GM12878 (cell line): ENCODE measurements around the gene ANTXR1.

ENCODE experiments used
- HDAC2 ChIP-seq: fragments of 200-600 bp; sonication (generic); IDR thresholded peaks from 2 replicates; pipeline ENCODE4 v1.6.1; 2017
- MTA2 ChIP-seq: fragments of 450-650 bp; IDR thresholded peaks from 2 replicates; pipeline ENCODE4 v1.6.1; 2016; ENCODE audit warnings: low read depth, mild to moderate bottlenecking, moderate library complexity
- NFXL1 ChIP-seq: fragments of 450-650 bp; IDR thresholded peaks from 2 replicates; pipeline ENCODE4 v1.6.1; 2017; ENCODE audit warnings: antibody characterized with exemption, mild to moderate bottlenecking, borderline replicate concordance
- SPI1 ChIP-seq: IDR thresholded peaks from 2 replicates; pipeline ENCODE4 v1.6.1; 2011; ENCODE audit warnings: low read depth, mild to moderate bottlenecking, low read length, moderate library complexity, borderline replicate concordance; ENCODE audit not compliant: insufficient read depth
- TF ChIP-seq, protein P1 (sequence below): IDR thresholded peaks from 2 replicates; pipeline ENCODE4 v1.6.1; 2011; ENCODE audit warnings: low read depth, mild to moderate bottlenecking, low read length, moderate library complexity, borderline replicate concordance; ENCODE audit errors: extremely low read depth
- TF ChIP-seq, protein P2 (sequence below), 3 experiments: IDR thresholded peaks in 2 of 3; conservative IDR thresholded peaks in 1 of 3; 2 replicates each; pipeline ENCODE4 v1.5.1; 2011; ENCODE audit warnings: low read depth in 3 of 3, low read length in 3 of 3, mild to moderate bottlenecking in 3 of 3, control low read depth in 2 of 3, moderate library complexity in 2 of 3, inconsistent platforms in 1 of 3, mixed read lengths in 1 of 3; ENCODE audit not compliant: control insufficient read depth in 2 of 3, insufficient read depth in 1 of 3; ENCODE audit errors: extremely low read depth in 1 of 3
- TF ChIP-seq, protein P3 (sequence below): fragments of 450-650 bp; IDR thresholded peaks from 2 replicates; pipeline ENCODE4 v1.6.1; 2014; ENCODE audit warnings: mild to moderate bottlenecking
- TF ChIP-seq, protein P4 (sequence below): IDR thresholded peaks from 2 replicates; pipeline ENCODE4 v1.6.1; 2012; ENCODE audit warnings: mild to moderate bottlenecking, low read depth, low read length

DNA sequence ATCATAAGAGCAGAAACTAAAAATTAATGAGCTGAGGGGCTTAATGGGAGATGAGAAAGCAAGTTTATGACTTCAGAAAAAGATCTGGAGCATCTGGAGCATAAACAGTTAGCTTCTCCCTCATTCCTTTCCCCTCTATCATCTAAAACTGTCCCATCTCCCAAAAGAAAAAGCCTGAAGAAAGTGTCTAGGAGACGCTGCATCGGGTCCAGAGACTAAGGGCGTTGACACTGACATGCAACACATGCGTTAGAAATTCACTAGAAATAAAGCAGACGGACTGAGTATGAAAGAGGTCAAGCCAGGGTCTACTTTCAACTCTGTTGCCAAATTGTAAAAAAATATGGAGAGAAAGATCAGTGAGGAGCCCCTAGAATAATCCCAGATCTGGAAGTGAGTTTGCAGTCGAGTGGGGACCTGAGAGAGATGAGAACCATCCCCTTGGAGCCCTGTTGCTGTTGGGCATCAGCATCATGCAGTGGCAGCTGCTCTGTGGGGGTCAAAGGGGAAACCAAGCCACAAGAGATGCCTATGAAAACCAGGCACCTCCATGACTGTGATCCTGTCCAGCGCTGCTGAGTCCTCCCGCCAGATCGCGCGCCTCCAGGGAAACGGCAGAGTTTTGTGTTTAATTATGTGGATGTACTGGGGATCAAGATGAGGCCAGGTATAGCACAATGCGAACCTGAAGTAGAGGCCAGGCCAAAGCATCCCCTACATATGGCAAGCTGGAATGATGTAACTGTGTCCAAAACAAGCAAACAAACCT, 13.9 kb downstream of the ANTXR1 start:
- TF ChIP-seq MTA2 (no peak), SPI1 (no peak), HDAC2 (no peak), NFXL1 (no peak)
- TF ChIP-seq, protein P1, sequence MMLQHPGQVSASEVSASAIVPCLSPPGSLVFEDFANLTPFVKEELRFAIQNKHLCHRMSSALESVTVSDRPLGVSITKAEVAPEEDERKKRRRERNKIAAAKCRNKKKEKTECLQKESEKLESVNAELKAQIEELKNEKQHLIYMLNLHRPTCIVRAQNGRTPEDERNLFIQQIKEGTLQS = no peak
- TF ChIP-seq, protein P2, sequence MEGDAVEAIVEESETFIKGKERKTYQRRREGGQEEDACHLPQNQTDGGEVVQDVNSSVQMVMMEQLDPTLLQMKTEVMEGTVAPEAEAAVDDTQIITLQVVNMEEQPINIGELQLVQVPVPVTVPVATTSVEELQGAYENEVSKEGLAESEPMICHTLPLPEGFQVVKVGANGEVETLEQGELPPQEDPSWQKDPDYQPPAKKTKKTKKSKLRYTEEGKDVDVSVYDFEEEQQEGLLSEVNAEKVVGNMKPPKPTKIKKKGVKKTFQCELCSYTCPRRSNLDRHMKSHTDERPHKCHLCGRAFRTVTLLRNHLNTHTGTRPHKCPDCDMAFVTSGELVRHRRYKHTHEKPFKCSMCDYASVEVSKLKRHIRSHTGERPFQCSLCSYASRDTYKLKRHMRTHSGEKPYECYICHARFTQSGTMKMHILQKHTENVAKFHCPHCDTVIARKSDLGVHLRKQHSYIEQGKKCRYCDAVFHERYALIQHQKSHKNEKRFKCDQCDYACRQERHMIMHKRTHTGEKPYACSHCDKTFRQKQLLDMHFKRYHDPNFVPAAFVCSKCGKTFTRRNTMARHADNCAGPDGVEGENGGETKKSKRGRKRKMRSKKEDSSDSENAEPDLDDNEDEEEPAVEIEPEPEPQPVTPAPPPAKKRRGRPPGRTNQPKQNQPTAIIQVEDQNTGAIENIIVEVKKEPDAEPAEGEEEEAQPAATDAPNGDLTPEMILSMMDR (IDR thresholded peaks at IDR 0.05 in 2 of 3, conservative IDR thresholded peaks at IDR 0.05 in 1 of 3; ENCODE audit: control insufficient read depth in 2 of 3, extremely low read depth in 1 of 3, insufficient read depth in 1 of 3, low read depth in 3 of 3, low read length in 3 of 3) = no peak
- TF ChIP-seq, protein P3, sequence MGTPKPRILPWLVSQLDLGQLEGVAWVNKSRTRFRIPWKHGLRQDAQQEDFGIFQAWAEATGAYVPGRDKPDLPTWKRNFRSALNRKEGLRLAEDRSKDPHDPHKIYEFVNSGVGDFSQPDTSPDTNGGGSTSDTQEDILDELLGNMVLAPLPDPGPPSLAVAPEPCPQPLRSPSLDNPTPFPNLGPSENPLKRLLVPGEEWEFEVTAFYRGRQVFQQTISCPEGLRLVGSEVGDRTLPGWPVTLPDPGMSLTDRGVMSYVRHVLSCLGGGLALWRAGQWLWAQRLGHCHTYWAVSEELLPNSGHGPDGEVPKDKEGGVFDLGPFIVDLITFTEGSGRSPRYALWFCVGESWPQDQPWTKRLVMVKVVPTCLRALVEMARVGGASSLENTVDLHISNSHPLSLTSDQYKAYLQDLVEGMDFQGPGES = no peak
- TF ChIP-seq, protein P4, sequence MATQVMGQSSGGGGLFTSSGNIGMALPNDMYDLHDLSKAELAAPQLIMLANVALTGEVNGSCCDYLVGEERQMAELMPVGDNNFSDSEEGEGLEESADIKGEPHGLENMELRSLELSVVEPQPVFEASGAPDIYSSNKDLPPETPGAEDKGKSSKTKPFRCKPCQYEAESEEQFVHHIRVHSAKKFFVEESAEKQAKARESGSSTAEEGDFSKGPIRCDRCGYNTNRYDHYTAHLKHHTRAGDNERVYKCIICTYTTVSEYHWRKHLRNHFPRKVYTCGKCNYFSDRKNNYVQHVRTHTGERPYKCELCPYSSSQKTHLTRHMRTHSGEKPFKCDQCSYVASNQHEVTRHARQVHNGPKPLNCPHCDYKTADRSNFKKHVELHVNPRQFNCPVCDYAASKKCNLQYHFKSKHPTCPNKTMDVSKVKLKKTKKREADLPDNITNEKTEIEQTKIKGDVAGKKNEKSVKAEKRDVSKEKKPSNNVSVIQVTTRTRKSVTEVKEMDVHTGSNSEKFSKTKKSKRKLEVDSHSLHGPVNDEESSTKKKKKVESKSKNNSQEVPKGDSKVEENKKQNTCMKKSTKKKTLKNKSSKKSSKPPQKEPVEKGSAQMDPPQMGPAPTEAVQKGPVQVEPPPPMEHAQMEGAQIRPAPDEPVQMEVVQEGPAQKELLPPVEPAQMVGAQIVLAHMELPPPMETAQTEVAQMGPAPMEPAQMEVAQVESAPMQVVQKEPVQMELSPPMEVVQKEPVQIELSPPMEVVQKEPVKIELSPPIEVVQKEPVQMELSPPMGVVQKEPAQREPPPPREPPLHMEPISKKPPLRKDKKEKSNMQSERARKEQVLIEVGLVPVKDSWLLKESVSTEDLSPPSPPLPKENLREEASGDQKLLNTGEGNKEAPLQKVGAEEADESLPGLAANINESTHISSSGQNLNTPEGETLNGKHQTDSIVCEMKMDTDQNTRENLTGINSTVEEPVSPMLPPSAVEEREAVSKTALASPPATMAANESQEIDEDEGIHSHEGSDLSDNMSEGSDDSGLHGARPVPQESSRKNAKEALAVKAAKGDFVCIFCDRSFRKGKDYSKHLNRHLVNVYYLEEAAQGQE = no peak
